WI38 (cell line): ENCODE measurements around the gene HCN1.

ENCODE experiments used
- H3K4me3 ChIP-seq: 2 replicates; pipeline ENCODE4 v1.5.1; 2011; ENCODE audit warnings: low read depth, mild to moderate bottlenecking, control low read depth, low read length
- TF ChIP-seq, protein P1 (sequence below): IDR thresholded peaks from 2 replicates; pipeline ENCODE4 v1.5.1; 2012; ENCODE audit warnings: low read depth, mild to moderate bottlenecking, control low read depth, low read length

HCN1 gene

GRCh38 chr5:45578270-45578669, 117.9 kb downstream of the HCN1 start:
- H3K4me3 ChIP-seq = no peak overlapping the region
- TF ChIP-seq, protein P1, sequence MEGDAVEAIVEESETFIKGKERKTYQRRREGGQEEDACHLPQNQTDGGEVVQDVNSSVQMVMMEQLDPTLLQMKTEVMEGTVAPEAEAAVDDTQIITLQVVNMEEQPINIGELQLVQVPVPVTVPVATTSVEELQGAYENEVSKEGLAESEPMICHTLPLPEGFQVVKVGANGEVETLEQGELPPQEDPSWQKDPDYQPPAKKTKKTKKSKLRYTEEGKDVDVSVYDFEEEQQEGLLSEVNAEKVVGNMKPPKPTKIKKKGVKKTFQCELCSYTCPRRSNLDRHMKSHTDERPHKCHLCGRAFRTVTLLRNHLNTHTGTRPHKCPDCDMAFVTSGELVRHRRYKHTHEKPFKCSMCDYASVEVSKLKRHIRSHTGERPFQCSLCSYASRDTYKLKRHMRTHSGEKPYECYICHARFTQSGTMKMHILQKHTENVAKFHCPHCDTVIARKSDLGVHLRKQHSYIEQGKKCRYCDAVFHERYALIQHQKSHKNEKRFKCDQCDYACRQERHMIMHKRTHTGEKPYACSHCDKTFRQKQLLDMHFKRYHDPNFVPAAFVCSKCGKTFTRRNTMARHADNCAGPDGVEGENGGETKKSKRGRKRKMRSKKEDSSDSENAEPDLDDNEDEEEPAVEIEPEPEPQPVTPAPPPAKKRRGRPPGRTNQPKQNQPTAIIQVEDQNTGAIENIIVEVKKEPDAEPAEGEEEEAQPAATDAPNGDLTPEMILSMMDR = no peak

GRCh38 chr5:45568813-45569212, 127.4 kb downstream of the HCN1 start:
- TF ChIP-seq, protein P1 = no peak
- no peak overlapping the region for H3K4me3 ChIP-seq

DNA sequence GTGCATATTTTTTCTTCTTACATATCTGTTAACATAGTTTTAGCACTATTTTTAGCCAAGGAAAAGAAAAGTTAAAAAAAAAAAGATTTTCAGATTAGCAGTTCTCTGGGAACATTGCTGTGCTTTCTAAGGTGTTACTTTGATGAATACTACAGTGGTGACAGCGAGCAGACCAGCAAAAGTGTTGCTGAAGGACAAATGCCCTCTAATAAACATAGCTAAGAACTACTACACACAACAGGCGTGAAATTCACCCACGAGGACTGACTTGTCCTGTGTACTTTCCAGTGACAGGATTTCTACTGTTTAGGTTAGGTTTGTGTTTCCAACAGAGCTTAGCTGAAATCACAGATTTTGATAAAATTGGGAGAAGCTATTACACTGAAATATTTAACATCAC, 153.8 kb downstream of the HCN1 start:
- TF ChIP-seq, protein P1 = no peak
- no peak overlapping the region for H3K4me3 ChIP-seq

DNA sequence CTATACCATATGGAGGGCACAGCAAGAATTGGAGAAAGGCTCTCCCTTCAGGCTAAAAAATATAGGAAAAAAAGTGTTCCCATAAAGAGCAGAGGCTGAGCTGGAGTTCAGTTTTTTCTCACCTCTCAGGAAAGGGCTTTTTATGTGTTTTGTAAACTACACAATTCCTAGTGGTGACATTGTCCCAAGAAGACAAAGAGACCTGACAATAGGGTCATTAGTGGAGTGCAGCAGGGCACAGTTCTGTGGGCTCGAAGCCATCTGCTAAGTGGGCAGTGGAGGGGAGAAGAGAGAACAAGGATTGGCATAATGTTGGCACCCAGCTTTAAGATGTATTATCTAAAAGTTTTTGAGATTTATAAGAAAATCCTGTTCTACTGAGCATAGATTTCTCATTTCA, 162.5 kb downstream of the HCN1 start:
- H3K4me3 ChIP-seq = no peak overlapping the region
- TF ChIP-seq, protein P1 = no peak

- no peak overlapping the region for H3K4me3 ChIP-seq
- TF ChIP-seq, protein P1 = no peak
These were observed 163.2 kb downstream of the HCN1 start for GRCh38 chr5:45532826-45533624.

DNA sequence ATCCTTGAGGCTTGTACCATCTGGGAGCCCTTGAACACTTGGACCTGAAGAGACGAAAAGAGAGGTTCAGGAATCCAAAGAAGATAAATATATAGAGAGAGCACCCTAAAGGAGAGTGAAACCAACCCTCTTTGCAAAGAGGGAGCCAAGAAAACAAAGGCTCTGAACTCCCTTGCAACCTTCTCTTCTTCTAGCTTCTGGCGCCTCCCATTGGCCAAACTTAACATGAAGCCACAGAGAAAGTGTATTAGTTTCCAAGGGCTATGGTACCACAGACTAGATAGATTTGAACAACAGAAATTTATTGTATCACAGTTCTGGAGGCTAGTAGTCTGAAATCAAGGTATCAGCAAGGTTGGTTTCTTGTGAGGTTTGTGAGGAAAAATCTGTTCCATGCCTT, 175.1 kb downstream of the HCN1 start:
- TF ChIP-seq, protein P1 = no peak
- H3K4me3 ChIP-seq = no peak overlapping the region

DNA sequence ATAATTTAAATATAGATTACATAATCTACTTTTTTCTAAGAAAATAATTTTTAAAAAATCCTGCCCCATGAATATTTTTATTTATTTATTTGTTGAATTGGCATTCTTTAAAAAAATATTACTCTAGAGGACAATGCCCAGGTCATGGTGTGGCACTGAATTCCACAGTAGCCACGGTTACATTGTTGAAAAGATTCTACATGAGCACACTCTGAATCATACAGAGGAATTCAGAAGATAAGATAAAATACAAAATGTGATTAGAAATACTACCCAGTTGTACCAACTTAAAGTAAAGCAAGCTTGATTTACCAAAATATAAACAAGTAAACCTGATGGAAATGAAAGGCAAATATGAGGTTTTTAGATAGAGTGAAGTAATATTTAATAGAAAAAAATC, 183.7 kb downstream of the HCN1 start:
- TF ChIP-seq, protein P1 = no peak
- no peak overlapping the region for H3K4me3 ChIP-seq
